Activated CD8-positive, alpha-beta memory T cell treated with anti-CD3 and anti-CD28 coated beads, Interleukin-2, amount 50 U/mL, for 24 hours (primary cell): Measurements from ENCODE around the gene SEC11C.
"Not testable (repeated sequence)": the region's sequence is repeated elsewhere in the genome, so short reads cannot be mapped to it uniquely, and the experiment has no call there.

Experiments
- DNase-seq: peaks from one replicate; pipeline ENCODE4 v3.0.0-alpha.2; 2020; ENCODE audit errors: extremely low read depth

Gene SEC11C

DNA sequence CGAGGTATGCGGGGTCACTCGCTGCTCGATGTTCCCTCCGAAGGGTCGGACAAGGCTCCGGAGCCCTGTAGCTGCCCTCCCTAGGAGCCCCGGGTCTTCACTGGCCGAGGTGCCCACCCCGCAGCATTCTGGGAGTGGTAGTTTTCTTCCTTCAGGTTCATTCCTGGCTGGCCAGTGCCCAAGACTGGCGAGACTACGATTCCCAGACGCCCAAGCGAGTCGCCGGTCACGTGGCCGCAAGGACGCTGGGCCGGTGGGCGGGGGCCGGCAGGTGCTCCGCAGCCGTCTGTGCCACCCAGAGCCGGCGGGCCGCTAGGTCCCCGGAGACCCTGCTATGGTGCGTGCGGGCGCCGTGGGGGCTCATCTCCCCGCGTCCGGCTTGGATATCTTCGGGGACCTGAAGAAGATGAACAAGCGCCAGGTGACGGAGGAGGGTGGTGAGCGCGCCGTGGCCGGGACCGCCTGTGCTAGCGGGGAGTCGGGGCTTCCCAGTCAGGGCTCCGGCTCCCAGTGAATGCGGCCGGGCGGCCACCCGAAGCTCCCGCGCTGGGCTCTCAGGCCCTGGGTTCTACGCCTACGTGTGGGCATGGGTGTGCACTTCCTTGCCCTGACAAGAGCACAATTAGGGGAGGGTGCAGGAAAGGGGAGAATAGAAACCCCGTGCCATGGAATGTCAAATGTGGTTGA lies at the start of gene SEC11C:
Gene SEC11C, plus strand, starts transcription at position 270 of the 687 bp plus-strand sequence. Its CDS starts 65 bp downstream, at position 335.
- DNase-seq, result peak; percentile 90

DNA sequence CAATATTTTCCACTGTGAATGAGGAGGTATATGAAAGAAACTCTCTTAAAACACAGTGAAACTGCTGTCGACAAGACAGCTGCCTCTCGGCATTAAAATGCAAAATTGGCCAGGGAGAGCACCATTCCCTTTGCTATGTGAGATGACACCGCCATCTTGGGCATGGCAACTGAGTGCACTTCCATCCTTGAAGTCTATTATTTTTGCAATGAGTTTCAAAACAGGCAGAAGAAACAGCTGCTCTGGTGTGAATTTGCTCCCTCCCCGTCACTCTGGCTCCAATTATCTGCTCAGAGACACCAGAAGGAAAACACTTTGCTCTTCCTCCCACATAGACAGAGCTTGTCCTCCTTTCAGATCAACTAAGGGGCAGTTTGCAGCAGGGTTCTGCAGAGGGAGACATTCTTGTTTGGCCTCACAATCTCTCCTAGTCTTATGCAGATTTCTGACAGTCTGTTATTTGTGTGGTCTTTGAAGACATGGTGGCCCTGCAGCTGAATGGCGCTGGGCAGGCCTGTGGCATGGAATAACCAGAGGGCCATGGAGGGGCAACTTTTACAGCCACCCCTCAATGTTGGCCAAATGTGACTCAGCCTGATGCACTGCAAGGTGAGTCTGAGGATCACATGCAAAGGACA lies 48.6 kb upstream of the SEC11C start:
- DNase-seq, result no peak

DNA sequence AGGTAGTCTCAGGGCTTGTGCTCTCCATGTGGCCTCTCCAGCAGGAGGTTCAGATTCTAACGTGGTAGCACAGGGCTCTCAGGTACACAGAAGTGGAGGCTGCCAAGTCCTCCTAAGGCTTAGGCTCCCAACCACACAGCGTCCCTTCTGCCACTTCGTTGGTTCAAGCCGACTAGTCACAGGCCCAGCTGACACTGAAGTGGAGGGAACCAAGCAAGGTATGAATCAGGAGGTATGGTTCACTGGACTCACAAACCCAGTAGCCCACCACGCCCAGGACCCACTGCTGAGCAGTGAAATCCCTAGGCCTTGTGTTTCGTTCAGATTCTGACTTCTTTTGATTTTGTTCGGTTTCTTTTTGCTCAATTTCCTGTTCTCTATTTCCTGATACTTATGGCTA lies 46.0 kb upstream of the SEC11C start:
- no peak for DNase-seq

DNA sequence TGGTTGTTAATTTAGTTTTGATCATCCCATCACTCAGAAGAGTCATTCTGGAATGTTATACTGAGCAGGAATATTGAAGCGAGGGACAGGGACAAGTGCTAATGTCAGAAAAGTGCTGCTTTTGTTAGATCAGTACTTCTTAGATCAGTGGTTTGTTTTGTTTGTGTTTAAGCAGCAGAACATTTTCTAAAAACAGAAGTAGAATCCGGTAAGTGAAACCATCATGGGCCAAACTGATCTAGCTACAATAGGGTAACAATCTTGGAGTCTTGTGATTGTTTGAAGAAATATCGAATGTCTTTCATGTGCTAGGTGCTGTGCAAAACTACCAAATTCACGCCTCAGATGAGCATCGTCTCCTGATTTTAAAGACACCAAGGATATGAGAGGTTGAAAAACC lies 45.1 kb upstream of the SEC11C start:
- DNase-seq, result no peak

DNA sequence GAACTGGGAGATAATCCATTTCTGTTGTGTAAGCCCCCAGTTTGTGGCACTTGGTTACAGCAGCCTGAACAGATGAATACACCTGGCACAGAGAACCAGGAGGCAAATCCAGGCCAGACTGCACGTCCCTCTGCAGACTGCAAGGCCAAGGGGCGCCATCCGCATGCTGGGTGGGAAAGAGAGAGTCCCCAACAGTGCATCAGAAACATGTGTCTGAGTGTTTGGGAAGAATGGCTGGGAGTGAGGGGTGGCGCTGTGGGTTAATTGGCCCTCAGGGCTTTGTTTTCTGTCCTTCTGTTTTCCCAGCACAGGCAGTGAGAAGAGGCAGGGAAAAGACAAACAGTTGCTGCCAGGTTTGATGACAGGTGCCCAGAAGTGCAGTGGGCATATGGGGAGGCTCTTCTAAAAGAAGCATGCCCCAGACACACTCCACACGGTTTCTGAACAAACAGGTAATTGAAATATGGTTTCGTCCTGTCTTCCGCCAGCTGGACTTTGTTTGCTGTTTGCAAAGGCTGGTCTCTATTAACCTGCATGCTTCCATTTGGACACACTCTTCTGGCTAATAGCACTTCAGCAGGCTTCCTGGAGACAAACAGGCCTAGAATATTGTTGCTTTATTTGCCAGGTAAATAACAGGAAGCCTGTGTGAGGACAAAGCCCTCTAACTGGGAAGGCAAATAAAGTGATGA lies 43.4 kb upstream of the SEC11C start:
- DNase-seq, result no peak

DNA sequence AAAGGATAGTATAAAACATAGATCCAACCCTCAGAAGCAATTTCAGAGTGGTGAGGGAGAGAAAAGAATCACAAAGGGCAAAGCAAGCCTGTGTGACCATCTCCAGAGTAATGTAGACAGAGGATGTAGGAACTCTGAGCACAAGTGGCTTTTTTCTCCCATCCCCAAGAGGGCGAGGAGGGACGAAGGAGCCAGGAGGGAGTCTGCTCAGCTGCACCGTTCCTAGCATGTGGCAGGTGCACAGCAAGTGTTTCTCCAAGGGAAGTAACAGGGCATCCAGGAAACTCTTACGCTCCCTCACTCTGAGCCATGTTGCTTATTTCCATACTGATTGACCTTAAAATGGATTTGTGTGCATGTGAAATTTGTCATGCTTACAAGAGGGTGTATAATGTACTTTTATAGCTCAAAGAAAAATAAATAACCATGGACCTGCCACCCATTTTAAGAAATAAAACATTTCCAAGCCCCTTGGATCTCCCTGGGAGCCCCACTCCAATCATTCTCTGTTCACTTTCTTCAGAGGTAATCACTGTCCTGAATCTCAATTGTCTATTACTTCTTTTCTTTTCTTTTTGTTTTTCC lies 37.8 kb upstream of the SEC11C start:
- no peak for DNase-seq

DNA sequence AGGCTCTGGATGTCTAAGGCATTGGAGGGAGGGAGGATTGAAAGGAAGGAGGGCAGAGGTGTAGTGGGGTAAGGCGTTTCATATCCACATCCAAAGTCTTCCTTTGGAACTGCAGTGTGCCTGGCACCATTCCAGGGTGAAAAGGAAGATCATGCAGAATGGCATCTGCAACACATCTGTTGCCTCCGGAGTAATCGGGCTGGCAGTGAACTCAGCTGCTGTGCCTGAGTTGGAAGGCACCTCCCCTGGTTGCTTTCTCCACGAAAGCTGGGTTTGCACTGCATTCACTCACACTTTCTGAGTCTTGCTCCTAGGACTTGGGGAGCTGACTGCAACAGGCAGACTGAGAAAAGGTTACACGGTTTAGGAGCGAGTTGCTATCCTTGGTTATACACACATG lies 30.3 kb upstream of the SEC11C start:
- no peak for DNase-seq

DNA sequence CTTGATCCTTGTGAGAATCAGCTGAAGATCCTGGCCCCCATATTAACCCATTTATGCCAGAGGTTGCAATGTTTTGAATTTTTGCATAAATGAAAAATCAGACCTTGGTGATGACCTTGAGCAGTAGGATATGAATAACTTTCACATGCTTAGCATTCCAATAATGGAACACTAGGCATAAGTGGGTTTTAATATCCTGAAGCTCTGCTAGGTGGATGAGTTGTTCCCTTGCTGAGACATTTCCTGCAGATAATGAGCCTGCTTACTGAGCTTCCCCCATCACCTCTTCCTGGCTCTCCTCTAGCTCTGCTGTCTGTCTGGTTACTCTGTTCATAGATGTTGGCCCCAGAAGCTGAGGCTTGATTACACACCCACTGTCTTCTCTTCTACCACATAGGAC lies 25.5 kb upstream of the SEC11C start:
- no peak for DNase-seq

DNA sequence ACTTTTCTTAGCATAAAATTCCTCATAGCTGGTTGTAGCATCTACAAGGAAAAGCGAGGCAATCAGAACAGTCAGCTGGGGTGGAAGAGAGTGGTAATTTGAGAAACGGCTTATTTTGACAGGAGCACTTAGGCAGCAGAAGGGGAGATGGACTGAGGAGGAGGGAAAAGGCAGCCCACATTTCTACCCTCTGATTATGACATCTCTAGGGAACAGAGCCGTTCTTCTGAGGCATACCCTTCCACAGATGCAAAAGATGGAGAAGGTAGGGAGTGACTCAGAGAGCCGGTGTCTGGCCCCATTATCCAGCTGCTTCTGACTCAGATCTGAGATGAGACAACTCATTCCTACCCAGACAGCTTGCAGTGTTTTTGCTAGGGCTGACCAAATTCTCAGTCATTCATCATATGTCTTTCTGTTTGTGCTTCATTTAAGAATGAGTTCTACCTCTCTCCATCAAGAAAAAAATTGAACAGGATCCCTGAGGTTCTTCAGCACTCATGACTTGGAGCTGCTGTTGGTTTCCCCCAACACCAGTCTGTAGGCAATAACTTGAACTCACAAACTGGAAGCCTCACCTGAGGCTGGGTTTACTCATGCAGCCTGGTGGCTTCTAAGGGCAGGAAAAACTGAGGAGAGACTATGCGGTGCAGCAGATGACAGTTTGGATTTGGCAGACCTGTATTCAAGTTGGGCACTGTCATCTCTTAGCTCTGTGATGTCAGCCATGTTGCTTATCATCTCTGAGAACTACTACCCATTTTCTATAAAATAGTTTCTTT lies 15.9 kb upstream of the SEC11C start:
- no peak for DNase-seq

DNA sequence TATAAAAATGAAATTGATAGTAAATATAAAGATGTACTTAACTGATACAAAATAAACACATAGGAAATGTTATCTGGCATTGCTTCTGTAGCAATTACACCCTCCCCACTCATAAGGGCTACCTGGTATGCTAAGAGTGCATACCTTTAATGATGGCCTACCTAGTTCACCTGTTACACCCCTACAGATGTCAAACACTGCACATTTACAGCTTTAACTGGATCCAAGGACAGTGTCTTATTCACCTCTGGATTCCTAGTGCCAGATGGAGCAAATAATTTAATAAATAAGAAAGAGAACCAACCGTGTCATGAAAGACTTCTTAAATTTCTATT lies 15.3 kb upstream of the SEC11C start:
- no peak for DNase-seq

DNA sequence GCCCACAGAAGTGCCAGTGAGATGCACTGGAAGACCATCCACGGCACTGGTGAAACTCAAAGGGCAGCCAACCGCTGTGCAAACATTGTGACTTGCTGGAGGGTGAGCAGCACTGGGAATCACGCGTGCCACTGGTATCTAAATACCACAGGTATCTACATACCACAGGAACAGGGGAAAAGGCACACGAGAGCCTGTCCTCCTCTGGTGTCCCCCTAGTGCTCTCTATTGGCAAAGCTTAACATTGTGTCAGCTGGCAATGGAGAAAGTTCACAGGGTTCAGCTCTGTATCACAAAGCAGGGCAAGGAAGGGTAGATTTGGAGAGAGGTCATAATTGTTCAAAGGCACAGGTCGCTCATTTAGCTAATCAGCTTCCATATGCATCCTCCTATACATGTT lies 12.6 kb upstream of the SEC11C start:
- DNase-seq, result no peak

DNA sequence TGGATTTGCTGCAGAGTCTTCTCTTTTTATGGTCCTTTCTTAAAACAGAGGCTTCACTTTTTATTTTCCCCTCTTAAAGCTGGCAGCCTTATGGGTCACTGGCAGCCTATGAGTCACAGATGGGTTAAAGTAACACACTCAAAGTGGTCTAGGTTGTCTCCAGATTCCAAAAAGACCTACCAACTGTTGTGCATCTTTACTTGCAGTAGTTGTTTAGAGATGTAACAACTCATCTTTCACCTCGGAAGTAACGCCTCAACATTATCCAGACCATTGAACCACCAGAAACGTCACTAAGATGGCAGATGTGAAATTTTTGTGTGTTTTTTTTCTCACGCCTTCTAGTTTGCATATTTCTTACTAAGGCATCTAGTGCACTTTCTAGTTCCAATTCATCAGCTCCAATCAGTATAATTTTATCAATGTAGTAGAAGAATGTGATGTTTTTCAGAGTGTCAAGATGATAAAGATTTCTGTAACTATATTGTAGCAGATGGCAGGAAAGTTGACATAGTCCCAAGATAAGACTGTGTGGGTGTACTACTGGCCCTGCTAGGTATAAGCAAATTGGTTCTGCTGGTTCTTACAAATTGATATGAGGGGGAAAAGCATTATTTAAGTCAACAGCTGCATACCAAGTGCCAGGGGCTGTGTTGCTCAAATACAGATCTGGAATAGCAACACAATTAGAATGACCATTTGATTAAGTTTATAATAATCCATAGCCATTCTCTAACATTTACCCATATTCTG lies 9.6 kb upstream of the SEC11C start:
- no peak for DNase-seq

DNA sequence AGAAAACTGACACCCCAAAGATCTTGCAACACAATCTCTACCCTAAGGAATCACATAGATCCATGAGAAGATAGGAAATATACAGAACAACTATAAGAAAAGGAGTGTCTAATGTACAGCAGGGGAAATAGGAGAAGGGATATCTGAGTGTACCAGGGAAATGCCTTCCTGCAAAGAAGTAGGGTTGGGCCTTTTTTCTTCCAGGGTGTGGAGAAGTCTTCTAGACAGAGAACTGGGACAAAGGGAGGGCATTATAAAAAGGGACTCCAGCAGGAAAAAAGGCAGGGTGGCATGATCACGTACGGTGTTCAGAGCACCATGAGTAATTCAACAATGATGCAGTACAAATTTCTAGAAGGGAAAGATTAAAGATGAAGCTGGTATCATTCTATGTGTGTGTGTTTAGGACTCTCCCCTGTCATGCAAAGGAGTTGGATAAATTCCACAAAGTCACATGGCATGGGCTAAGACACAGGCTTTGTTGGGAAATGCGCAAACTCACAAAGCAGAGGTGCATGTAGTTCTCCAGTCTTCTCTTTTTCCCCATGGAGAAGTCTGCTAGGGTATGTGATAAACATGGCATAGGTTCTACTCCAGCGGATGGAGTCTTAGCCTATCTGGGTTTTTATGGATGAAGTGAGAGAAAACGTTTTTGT lies 6.7 kb upstream of the SEC11C start:
- DNase-seq, result no peak

DNA sequence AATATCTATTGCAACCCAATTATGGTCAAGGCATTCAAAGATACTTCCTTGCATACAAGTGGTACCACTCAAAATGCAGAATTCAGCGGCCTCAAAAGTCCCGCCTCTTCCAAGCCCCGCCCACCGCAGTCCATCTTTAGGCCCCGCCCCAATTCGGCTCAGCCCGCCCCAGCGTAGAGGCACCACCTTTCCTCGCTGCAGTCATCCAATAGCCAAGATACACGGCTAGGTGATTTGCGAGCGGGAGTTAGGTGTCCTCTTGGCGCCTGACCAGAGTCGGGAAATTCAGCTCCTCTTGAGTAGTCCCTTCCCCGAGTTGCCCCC lies 431 bp upstream of the SEC11C start:
- peak; percentile 79 for DNase-seq

DNA sequence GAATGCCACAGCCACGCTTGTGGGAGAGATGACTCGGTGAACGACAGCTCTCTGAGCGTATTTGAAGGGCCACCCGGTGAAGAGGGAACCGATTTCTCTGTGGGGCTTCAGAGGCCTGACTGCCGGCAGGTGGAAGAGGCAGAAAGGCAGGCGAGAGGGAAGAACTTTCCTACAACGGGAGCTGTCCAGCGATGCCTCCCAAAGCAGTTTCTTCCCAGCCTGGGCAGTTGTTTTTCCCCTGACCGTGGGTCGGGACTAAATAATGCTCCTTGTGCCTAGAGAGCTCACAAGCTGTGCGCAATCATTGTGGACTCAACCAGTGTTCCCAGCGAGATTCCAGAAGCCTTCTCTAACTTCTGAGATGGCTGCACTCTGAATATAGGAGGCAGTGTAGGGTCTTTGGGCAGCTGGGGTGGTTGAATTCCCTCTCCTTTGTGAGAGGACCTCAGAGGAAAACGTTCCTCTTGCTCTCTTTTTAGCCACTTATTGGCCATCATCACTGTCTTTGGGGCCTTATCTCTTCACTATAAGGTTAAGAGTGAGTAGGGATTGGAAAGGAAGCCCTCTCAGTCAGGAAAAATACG lies 710 bp downstream of the SEC11C start:
- DNase-seq, result no peak

DNA sequence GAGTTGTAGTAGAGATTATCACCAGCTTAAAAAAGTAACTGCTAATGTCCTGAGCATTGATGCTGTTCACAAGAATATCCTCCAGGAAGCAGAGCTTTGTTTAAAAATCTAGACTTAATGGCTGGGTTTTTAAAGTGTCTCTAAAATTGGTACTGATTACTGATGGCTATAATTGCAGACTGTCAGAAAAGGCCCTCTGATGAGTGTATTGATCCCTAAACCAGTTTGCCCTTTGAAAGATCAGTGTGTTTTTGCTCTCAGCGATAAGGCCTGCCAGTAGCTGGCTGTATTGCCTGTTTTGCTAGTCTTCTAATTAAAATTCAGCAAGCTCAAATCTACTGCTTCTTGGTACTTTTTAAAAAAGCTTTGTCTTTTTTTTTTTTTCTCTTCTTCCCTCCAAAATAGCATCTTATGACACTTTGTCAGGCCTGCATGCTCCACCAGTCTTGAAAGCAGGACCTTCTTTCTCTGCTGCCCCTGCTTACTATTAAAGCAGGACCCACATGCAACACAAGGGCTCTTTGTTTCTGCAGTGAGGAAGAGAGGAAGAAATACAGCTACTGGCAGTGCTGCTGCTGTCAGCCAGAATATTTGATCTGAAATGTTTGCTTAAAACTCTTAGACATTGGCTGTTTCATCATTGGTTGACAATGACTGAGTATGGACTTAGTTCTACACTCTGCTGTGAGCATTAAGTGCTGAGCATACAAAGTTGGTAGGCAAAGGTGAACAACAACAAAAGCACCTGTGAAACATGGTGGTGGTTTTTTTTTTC lies 1.8 kb downstream of the SEC11C start:
- DNase-seq, result no peak

DNA sequence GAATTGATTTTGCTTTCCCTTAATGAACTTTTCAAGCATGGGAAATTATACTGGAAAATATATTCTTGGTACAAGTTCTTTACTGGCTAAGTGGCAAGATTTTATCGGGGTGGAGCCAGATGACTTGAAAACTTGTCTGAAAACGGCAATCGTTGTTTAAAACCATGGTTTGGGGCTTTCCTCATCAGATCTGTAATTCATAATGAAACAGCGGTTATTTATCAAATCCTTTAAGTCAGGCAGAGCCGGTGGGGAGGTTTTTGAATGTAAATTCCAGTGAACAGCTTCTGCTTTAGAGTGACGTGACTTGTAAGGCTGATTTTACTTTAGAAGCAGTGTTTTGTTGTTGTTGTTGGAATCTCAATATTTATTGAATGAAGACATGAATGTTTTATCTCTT lies 2.6 kb downstream of the SEC11C start:
- DNase-seq, result no peak

DNA sequence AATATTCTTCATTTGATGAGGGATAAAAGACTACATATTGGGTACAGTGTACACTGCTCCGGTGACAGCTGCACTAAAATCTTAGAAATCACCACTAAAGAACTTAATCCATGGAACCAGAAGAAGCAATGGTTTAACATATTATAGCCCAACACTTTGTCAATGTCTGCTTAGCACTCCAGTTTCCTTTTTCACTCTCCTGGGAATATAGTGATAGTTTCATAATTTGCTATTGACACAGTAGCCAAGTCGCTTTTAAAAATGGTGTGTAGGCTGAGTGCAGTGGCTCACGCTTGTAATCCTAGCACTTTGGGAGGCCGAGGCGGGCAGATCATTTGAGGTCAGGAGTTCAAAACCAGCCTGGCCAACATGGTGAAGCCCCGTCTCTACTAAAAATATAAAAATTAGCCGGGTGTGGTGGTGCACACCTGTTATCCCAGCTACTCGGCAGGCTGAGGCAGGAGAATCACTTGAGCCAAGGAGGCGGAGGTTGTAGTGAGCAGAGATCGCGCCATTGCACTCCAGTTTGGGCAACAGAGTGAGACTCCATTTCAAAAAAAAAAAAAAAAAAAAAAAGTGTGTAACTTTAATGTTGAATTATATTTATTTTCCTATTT lies 3.2 kb downstream of the SEC11C start:
- DNase-seq, result not testable (repeated sequence)

DNA sequence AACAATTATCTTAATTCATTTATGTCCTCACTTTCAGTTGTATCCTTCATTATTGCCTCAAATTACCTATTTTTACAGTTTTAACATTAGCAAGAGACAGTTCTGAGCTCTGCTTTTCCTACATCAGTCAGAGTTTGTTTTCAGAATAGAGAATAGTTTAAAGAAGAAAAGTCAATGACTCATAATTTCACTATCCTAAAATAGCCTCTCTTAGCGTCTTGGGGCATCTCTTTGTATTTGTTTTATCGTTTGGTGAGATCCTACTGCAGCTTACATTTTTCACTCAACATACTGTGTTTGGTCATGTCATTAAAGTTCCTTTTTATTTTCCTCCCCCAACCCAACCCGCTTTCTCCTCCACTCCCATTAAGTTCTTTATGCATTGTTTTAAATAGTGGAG lies 3.8 kb downstream of the SEC11C start:
- DNase-seq, result no peak
